ENCODE data around the gene IFT122.
A peak's percentile ranks its signal among the peaks of the same experiment; 100 is the strongest.

Gene IFT122

DNA sequence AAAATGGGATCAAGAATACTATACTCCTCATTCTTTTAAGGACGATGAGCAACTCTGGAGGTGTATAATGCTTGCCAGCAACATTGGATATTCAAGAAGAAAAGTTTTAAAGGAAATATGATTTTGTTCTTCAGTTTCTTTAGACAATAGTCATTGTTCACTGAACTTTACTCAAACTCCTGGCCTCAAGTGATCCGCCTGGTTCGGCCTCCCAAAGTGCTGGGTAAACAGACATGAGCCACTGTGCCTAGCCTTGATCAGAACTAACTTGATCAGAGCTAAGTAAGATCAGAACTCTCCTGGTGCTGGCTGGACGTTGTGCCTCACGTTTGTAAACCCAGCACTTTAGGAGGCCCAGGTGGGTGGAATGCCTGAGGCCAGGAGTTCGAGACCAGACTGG, 24.2 kb upstream of the IFT122 start:
- DNase-seq (ENCODE audit: extremely low read depth in 1 of 2, low read depth in 1 of 2): no peak

DNA sequence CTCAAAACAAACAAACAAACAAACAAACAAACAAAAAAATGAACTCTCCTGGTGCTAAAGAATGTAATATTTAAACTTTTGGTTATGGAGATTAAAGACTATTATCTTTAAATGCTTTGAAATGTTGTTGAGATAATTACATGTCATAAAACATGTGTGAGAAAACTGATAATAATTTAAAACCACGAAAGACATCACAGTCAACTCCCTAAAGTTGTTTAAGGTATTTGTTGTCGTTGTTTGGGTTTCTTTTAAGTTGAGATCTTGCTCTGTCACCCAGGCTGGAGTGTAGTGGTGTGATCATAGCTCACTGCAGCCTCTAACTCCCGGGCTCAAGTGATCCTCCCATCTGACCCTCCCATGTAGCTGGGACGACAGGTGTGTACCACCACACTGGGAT, 23.6 kb upstream of the IFT122 start:
- DNase-seq (ENCODE audit: extremely low read depth in 1 of 2, low read depth in 1 of 2): no peak

DNA sequence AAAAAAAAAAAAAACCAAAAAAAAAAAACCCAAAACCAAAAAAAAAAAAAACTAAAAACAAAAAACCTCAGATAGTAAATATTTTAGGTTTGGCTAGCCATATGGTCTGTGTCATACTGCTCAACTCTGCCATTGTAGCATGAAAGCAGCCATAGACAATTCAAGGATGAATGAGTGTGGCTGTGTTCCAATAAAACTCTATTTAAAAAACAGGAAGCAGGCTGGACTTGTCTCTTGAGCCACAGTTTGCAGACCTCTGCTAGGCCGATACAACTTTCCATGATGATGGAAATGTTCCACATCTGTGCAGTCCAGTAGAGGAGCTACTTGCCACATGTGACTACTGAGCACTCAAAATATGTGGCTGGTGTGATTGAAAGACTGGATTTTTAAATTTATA, 22.7 kb upstream of the IFT122 start:
- DNase-seq (ENCODE audit: extremely low read depth in 1 of 2, low read depth in 1 of 2): no peak

DNA sequence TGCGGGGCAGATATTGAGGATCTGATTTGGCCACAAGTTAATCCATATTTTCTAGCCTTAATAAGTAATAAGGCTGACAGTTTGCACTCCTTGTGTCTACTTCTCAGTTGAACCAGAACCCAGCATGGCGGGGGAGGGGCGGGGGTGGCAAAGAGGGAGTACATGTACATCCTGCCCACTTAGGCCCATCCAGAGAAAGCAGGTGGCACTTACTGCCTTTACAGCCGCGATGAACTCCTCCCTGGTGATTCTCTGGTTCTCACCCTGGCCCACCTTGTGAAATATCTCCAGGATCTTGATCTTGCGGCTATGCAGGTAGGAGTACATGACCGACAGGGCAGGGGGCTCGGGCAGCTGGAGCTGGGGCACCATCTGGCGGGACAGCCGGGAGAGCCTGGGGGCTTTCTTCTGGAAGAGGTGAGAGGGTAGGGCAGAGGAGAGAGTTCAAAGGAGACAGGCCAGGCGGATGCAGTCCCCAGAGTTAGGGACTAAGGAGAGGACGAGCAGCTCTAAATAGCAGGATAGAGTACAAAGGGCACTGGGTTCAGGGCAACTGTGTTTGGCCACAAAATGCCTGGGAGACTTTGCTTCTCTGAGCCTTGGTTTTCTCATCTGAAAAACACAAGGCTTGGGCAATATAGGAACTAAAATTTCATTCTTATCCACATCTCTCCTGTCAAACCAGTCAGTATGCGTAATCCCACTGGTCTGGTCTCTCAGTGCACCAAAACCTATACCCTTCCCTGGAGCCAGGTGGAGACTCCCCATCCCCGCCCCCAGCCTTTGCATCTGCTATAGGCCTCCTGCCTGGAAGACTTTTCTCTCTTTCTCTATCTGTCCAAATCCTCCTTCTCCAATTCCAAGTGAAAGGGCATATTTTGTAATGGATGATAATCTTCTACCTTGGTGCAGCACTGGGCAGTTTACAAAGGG, 21.7 kb upstream of the IFT122 start:
- DNase-seq (ENCODE audit: extremely low read depth in 1 of 2, low read depth in 1 of 2): no peak

DNA sequence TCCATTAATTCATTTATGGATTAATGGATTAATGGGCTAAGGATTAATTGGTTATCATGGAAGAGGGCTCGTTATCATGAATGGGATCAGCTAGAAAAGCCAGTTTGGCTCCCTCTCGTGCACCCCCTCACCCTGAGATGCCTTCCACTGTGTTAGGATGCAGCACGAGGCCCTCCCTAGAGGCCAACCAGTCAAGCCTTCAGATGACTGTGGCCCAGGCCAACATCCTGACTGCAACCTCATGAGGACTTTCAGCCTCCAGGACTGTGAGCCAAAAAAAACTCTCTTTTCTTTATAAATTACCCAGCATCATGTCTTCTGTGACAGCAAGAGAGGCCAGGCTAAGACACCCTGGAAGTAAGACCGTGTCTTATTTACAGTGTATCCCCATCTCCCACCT, 20.5 kb upstream of the IFT122 start:
- no peak for DNase-seq (ENCODE audit: extremely low read depth in 1 of 2, low read depth in 1 of 2)

DNA sequence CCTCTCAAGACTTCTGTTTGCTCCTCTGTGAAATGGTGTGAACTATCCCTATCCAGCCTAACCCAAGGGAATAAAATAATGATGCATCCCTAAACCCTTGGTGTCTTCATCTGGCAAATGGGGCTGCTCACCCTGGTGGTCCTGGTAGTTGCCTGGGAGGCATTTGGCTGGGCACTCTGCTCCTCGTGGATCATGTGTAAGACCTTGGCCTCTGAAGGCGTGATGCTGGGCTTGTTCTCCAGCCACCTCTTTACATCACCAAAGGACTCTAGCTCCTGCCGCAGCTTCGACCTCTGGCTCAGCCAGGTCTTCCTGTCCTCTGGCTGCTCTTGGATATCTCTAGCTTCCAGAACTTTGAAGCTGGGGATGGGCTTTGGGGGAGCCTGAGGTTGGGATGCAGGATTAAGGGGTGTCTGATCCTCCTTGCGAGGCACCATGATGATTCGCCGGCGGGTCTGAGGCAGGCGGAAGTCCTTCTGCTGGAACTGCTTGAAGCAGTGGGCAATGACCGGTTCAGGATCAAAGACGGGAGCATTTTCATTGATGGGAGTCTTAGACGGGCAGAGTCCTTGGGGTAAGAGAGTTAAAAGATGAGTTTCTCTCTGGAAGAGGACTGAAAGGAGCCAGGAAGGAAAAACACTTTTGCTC, 18.7 kb upstream of the IFT122 start:
- no peak for DNase-seq (ENCODE audit: extremely low read depth in 1 of 2, low read depth in 1 of 2)

DNA sequence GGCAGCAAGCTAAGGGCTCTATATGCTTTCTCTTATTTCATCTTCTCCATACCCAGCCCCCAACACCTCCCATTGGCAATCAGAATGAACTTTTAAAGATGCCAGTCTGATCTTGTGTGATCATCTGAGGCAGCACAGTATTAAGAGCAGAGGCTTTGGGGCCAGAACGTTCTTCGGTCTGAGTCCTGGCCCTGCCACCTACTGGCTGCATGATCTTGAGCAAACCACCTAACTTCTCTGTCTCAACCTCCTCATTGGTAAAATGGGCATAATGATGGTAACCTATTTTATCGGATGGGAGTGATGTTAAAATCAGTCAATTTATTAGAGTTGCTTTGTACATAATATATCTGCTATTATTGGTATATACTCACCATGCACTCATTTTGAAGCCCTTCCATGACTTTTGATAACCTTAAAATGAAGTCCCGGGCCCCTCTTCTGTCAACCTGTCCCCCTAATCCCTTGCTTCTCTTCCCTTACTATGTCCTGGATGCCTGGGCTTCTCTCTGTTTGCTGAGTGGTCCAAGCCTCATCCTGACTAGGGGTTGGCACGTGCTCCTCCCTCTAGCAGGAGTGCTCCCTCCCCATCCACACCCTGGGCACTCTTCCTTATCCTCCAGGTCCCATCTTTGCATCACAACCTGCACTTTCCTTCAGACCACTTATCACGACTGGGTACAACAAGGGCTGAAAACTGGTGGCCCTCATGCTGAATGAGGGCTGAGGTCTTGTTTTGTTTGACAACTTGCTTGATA, 17.9 kb upstream of the IFT122 start:
- no peak for DNase-seq (ENCODE audit: extremely low read depth in 1 of 2, low read depth in 1 of 2)

DNA sequence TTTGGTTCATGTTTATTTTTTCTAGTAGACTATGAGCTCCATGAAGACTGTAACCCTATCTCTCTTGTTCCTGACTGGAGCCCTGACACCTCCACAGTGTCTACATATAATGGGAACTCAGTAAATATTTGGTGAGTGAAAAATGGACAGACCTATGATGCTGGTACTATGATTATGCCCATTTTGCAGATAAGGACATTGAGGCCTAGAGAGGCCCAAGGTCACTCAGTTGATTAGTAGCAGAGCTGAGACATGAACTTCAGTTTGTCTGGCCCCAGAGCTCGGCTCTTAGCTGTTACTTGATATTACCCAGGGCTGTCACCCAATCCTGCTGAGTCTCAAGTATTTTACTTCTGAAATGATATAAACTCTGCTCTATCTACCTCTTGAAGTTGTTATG, 17.1 kb upstream of the IFT122 start:
- DNase-seq (ENCODE audit: extremely low read depth in 1 of 2, low read depth in 1 of 2): no peak

DNA sequence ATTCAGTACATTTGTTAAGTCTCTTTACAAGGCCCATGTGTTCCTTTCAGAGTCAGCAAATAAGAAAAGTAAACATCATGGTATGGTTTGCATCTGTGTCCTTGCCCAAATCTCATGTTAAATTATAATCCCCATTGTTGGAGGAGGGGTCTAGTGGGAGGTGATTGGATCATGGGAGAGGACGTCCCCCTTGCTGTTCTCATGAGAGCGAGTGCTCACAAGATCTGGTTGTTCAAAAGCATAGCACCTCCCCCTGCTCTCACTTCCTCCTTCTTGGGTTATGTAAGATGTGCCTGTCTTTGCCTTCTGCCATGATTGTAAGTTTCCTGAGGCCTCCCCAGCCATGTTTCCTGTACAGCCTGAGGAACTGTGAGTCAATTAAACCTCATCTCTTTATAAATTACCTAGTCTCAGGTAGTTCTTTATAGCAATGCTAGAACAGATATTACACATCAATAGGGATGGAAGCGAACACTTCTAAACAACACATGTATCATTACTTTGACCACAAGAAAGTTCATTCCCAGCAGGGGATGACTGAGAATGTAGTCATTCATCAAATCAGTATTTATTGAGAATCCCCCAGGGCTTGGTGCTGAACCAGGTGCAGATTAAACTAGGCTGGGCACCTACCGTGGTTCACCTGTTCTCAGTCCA, 15.7 kb upstream of the IFT122 start:
- DNase-seq (ENCODE audit: extremely low read depth in 1 of 2, low read depth in 1 of 2): no peak

DNA sequence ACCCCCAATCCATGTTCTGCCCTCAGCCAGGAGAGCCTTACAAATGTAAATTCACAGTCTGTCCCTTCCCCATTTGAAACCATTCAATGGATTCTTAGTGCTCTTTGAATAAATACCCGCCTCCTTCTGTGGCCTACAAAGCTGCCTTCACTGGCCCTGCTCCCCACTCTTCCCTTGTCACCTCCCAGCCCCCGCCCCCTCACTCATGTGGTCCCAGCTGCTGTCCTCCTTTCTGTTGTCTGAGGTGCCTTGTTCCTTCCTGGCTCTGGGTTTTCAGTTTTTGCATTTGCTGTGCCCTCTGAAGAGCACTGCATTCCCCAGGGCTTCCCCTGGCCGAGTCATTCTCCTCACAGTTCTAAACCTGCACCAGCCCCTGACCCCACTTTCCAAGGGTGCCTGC, 14.8 kb upstream of the IFT122 start:
- DNase-seq (ENCODE audit: extremely low read depth in 1 of 2, low read depth in 1 of 2): no peak

DNA sequence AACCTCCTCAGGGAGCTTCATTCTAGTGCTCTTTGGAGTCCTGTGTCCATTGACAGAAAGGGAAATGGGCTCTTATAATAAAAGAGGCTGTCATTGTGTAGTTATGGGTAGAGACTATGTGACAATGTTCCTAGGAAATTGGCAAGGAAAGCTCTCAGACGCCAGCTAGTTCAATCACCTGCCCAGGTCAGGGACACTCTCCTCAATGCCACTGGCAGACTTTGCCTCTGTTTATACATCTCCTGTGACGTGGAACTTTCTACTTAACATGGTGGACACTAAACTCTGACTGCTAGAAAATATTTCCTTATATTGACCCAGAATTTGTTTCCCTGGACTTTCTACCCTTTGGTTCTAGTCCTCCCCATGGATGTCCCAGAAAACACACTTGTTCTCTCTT, 14.4 kb upstream of the IFT122 start:
- no peak for DNase-seq (ENCODE audit: extremely low read depth in 1 of 2, low read depth in 1 of 2)

DNA sequence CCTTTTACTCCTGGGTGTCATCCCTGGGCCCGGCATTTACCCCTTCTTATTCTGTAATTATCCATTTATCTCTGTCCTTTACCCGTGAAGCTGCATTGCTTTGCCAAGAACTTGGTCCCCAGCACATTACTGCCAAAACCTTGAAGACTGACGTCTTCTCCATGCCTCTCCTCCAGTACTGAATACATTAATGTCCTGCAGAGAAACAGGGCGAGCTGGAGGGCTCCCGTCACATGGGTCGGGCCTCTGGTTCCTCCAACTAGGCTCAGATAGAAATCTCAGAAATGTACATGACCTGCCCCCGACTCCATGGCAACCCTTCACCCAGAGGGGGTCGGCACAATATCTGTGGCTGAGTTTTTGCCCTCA, 12.0 kb upstream of the IFT122 start:
- no peak for DNase-seq (ENCODE audit: extremely low read depth in 1 of 2, low read depth in 1 of 2)

DNA sequence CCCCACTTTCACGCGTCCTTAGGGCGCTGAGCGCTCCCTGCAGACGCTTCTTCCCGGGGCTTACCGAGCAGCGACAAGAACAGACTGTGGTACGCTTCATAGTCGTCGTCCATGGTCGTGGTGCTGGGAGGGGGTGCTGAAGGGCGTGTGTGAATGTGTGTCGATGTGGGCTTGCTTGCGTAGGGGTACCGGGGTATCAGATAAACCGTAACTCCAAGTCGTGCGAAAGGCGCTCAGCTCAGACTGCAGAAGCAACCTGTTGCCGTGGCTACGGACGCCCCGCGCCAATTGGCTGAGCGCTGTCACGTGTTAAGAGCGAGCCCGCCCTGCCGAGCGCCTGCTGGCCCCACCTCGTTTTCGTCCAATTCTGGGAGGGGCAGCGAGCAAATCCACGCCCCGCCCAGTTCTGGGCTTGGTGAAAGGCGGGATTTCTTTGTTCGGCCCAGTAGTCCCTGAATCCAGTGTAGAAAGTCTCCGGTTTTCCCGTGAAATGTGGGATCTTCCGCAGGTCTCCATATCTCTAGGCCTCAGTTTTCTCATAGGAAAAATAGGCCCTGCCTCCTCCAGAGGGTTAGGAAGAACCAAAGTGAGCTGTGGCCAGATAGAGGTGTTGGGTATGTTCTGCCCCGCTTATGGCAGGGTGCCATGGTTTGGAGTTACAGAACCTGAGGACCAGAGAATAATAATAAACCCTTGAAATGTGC, 11.5 kb upstream of the IFT122 start, which contains the start of gene EFCAB12:
Gene EFCAB12, minus strand, starts transcription at position 261 of the 704 bp plus-strand sequence. Its CDS starts 148 bp downstream, at position 113.
- DNase-seq (ENCODE audit: extremely low read depth in 1 of 2, low read depth in 1 of 2): peak; percentile 68 to 82

DNA sequence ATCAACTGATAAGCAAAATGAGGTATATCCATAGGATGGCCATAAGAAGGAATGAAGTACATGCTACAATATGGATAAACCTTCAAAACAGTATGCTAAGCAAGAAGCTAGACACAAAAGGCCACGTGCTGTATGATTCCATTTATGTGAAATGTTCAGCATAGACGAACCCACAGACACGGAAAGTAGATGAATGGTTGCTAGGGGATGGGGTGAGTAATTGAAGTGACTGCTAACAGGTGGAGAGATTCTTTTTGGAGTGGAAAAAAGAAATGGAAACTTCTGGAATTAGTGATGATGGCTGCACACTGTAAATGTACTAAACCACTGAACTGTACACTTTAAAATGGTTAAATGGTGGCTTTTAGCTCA, 11.0 kb upstream of the IFT122 start:
- no peak for DNase-seq (ENCODE audit: extremely low read depth in 1 of 2, low read depth in 1 of 2)

DNA sequence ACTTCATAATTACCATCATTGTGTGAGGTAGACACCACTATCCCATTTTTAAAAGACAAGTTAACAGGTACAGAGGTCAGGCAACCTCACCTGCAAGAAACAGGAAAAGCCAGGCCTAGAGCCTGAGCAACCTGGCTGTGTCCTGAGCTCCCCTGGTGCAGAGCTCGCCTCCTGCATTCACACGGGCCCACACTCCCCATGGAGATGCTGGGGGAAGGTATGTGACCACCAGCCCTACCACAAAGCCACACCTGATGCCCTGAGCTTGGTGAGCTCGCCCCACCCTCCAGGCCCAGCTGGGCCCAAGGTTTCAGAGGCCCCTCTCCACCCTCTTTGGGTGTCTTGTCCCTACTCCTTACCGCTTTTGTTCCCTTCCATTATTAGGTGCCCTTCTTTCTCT, 10.4 kb upstream of the IFT122 start:
- DNase-seq (ENCODE audit: extremely low read depth in 1 of 2, low read depth in 1 of 2): no peak

DNA sequence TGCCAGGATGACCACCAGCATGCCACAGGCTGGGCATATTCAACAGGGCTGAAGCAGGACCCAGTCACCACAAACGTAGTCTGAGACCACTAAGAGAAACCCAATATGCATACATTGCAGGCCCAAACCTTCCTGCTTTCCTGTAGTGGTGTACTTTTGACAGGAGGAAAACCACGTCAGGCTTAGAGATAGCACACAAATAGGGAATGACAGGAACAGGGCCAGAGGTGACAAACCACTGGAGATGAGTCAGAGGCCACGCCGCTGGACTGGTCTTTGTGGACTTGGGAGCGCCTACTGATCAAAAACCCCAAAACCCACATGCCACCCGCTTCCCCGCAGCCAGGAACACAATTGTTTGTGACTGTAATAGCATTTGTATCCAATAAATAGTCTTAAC, 8.0 kb upstream of the IFT122 start:
- no peak for DNase-seq (ENCODE audit: extremely low read depth in 1 of 2, low read depth in 1 of 2)

DNA sequence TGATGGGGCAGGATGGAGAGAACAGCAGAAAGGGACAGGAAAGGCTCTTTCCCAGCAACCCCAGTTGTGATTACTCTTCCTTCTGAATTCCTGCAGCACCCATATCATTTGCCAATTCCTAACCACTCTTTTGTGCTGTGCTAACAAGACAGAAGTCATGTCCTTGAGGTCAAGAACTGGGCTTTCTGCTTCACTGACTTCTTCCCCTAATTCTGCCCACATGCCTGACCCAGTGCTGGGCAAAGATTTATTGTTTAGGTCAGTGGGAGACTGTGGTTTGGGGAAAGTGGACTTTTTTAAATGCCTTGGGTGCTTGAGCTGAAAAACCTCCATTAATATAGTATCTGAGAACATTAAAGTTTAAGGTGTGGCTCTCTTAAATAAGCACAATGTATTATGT, 7.4 kb upstream of the IFT122 start:
- no peak for DNase-seq (ENCODE audit: extremely low read depth in 1 of 2, low read depth in 1 of 2)

DNA sequence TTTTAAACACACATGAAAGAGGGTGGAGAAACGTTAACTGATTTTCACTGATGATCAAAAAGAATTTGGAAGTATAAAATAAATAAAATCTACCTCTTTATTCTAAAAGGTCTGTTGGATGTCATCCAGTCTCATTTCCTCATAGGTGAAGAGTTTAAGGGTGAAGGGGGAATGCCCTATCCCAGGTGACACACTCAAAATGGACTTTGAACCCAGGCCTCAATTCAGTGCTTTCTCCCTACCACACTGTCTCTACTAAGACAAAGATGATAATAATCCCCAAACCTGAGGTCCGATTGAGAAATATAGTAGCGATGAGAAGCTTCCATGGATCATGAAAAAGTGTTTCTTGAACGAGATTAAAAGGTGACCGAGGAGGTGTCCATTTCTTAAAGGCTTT, 6.5 kb upstream of the IFT122 start:
- DNase-seq (ENCODE audit: extremely low read depth in 1 of 2, low read depth in 1 of 2): no peak

DNA sequence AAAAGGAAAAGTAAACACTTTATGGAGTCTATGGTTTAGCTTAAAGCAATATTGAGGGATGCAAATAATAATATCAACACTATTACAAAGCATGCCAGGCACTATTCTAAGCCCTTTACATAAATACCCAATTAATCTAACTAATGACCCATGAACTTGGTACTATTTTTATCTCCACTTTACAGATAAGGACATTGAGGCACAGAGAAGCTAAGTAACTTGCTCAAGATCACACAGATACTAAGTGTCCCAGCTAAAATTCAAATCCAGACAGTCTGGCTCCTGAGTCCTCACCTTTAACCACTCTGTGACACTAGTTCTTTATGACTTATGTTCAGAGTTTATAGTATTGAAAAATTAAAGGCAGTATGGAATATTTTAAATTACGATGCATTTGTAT, 5.9 kb upstream of the IFT122 start:
- no peak for DNase-seq (ENCODE audit: extremely low read depth in 1 of 2, low read depth in 1 of 2)

DNA sequence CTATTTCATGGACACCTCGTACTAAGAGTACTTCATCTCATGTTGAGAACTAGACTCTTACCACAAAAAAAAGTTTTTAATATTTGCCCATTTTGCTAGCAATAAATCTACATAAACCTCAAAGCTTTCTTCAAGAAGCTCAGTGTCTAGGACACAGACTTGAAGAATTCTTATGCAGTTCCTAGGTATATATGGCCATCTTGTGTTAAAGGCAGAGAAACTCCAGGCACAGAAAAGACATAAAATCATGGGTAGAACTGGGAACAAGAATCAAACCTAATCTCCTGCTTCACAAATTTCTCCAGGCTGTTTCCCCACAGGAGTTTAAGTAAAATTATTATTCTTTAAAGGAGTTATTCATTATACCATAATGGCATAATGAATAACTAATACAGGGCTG, 4.7 kb upstream of the IFT122 start:
- no peak for DNase-seq (ENCODE audit: extremely low read depth in 1 of 2, low read depth in 1 of 2)

Data from stimulated activated CD8-positive, alpha-beta memory T cell treated with anti-CD3 and anti-CD28 coated beads, Interleukin-7, amount 100 ng/mL, for 48 hours (primary cell).